ENCODE measurements around the gene LSMEM2. TPM values are rescaled to one million over a fixed set of nuclear protein-coding genes. Genes with fewer than 3 reads are reported as not detected.

Gene LSMEM2
- total RNA-seq, 6 donors from 2014 or later = 0.14 to 0.59 TPM; not detected in 4

GRCh38 chr3:50322115-50322385 is 43.2 kb downstream of the LSMEM2 start:
- TF ChIP-seq EP300 (IDR thresholded peaks at IDR 0.05) (no peak), POLR2A (IDR thresholded peaks at IDR 0.05) (peak in 1 of 4 donors; percentile 47)
- TF ChIP-seq, protein P1, sequence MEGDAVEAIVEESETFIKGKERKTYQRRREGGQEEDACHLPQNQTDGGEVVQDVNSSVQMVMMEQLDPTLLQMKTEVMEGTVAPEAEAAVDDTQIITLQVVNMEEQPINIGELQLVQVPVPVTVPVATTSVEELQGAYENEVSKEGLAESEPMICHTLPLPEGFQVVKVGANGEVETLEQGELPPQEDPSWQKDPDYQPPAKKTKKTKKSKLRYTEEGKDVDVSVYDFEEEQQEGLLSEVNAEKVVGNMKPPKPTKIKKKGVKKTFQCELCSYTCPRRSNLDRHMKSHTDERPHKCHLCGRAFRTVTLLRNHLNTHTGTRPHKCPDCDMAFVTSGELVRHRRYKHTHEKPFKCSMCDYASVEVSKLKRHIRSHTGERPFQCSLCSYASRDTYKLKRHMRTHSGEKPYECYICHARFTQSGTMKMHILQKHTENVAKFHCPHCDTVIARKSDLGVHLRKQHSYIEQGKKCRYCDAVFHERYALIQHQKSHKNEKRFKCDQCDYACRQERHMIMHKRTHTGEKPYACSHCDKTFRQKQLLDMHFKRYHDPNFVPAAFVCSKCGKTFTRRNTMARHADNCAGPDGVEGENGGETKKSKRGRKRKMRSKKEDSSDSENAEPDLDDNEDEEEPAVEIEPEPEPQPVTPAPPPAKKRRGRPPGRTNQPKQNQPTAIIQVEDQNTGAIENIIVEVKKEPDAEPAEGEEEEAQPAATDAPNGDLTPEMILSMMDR (IDR thresholded peaks at IDR 0.05) = peak in 1 of 6 experiments; percentile 4
- H3K4me1 ChIP-seq = peaks cover 71 to 87% (median 82%) of the 10 kb centered on the region in 4 donors
- ATAC-seq (ENCODE audit: low FRiP score in 2 of 2) = no peak
- peak overlapping the region; percentile 65 to 96 (median 74) for H3K4me3 ChIP-seq
- peaks cover 9 to 57% (median 39%) of the 10 kb centered on the region in 4 donors for H3K36me3 ChIP-seq
- peak overlapping the region; percentile 94 to 97 (median 95) for H3K27ac ChIP-seq
- peak in 1 of 2 donors; percentile 88 for DNase-seq
- H3K27me3 ChIP-seq = no peaks in the 10 kb centered on the region
- 19 to 27% methylated on average over 2 to 7 of the region's 14 CpGs for WGBS, 2 donors
- no peaks in the 10 kb centered on the region for H3K9me3 ChIP-seq

- peak in 3 of 4 donors; percentile 29 to 66 (median 57) for TF ChIP-seq POLR2A (IDR thresholded peaks at IDR 0.05)
- TF ChIP-seq, protein P1 (IDR thresholded peaks at IDR 0.05) = no peak
- peak in 2 of 4 donors; percentile 82 to 93 for TF ChIP-seq EP300 (IDR thresholded peaks at IDR 0.05)
- TF ChIP-seq POLR2AphosphoS5 (IDR thresholded peaks at IDR 0.05) = peak; percentile 90 to 93
- ATAC-seq (ENCODE audit: low FRiP score in 2 of 2) (peak in 1 of 2 donors; percentile 1), DNase-seq (peak; percentile 60 to 82)
- H3K4me3 ChIP-seq = peak within 1 kb of the TSS; percentile 65 to 96 (median 74)
- H3K9me3 ChIP-seq = no peaks in the 10 kb centered on the region
- H3K27ac ChIP-seq = peak within 1 kb of the TSS; percentile 94 to 97 (median 95)
- H3K27me3 ChIP-seq = no peaks in the 10 kb centered on the region
- 26 to 36% methylated on average over 24 to 31 of the region's 31 CpGs for WGBS, 2 donors
- peaks cover 9 to 52% (median 34%) of the 10 kb centered on the region in 4 donors for H3K36me3 ChIP-seq
- peaks cover 71 to 87% (median 82%) of the 10 kb centered on the region in 4 donors for H3K4me1 ChIP-seq
Measured at GRCh38 chr3:50322386-50323091, 43.7 kb downstream of the LSMEM2 start, which contains the start of gene HYAL2. TSS of gene HYAL2 (minus strand) at chr3:50322745. CDS start at chr3:50320489, 2,256 bp downstream.

DNA sequence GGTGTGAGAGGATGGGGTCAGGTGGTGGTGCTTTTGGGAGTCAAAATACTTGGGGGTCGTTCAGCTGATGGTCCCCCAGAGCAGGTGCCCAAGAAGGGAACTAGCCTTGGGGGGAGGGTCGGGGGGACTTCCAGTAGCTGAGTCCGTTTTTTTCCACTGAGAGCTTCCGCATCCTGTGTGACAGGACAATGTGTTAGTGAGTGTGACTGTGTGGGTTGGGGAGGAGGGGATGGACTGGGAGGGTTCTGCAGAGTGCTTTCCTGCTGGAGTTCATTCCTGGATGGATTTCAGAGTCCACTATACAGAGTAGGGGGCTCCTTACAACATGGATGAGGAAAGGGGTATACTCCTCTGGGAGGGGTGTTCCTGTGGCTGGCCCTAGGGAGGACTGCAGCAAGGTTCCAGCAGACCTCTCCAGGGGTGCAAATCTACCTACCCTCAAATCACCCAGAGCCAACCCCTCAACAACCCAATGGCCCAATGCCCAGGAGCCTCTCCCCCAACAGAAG is 44.3 kb downstream of the LSMEM2 start:
- Histone ChIP-seq H3K4me3 (peak overlapping the region in 3 of 4 donors; percentile 65 to 96 (median 79)), H3K27me3 (no peaks in the 10 kb centered on the region), H3K36me3 (peaks cover 5 to 46% (median 30%) of the 10 kb centered on the region in 4 donors), H3K9me3 (no peaks in the 10 kb centered on the region), H3K4me1 (peaks cover 65 to 84% (median 77%) of the 10 kb centered on the region in 4 donors), H3K27ac (peak overlapping the region; percentile 94 to 97 (median 95))
- ATAC-seq (ENCODE audit: low FRiP score in 2 of 2) = peak in 1 of 2 donors; percentile 34
- TF ChIP-seq POLR2AphosphoS5 (IDR thresholded peaks at IDR 0.05) (peak in 1 of 2 donors; percentile 5), EP300 (IDR thresholded peaks at IDR 0.05) (peak in 2 of 4 donors; percentile 26 to 80)
- TF ChIP-seq, protein P1 (IDR thresholded peaks at IDR 0.05) = no peak
- 30 to 47% methylated on average over 3 to 4 of the region's 4 CpGs for WGBS, 2 donors
- peak in 1 of 2 donors; percentile 70 for DNase-seq

DNA sequence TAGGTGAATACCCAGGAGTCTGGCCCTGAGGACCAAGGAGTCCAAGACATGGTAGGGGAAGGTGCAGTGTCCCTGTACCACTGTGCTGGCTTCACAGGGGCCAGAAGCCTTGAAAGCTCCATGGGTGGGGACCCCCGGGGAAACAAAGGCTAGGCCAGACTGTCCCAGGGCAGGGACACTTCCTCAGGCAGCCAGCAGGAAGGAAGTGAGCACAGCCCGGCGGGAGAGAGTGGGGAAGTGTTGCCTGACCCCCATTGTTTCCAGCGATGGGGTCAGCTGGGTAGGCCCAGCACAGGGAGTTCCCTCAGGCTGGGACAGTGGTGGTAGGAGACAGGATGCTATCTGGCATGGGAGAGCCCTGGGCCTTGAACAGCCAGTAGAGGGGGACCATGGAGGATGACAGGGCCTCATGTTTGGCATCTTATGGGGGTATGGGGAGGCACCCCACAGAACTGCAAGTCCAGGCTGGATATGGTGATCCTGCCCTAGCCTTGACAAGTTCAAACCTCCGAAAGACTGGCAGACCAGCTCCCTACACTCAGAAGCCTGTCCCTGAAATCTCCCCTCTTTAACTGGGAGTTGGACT is 44.8 kb downstream of the LSMEM2 start:
- H3K4me1 ChIP-seq = peaks cover 60 to 84% (median 74%) of the 10 kb centered on the region in 4 donors
- peak overlapping the region in 3 of 4 donors; percentile 65 to 96 (median 79) for H3K4me3 ChIP-seq
- ATAC-seq (ENCODE audit: low FRiP score in 2 of 2) (peak in 1 of 2 donors; percentile 23), DNase-seq (peak in 1 of 2 donors; percentile 74)
- TF ChIP-seq POLR2AphosphoS5 (IDR thresholded peaks at IDR 0.05) (peak; percentile 95 to 96), POLR2A (IDR thresholded peaks at IDR 0.05) (peak in 2 of 4 donors; percentile 12 to 23), EP300 (IDR thresholded peaks at IDR 0.05) (peak; percentile 85 to 99 (median 96))
- TF ChIP-seq, protein P1 (IDR thresholded peaks at IDR 0.05) = peak in 5 of 6 experiments; percentile 18 to 72 (median 49)
- H3K36me3 ChIP-seq = peaks cover 3 to 41% (median 26%) of the 10 kb centered on the region in 4 donors
- WGBS, 2 donors = 20 to 63% methylated on average over 3 to 5 of the region's 5 CpGs
- peak overlapping the region; percentile 94 to 97 (median 95) for H3K27ac ChIP-seq
- H3K9me3 ChIP-seq = no peaks in the 10 kb centered on the region
- no peaks in the 10 kb centered on the region for H3K27me3 ChIP-seq
